Activated naive CD4-positive, alpha-beta T cell treated with anti-CD3 and anti-CD28 coated beads, Interleukin-2, amount 10 ng/mL, durations not matched to agents 7 days and 5 days (primary cell): Measurements from ENCODE around the gene GALNT2.

Source experiments
- CTCF ChIA-PET: fragments of 350-600 bp; sonication (Branson Sonifier 250); formaldehyde crosslinking; loops from one replicate; lab custom pipeline; 2021; ENCODE audit warnings: antibody characterized with exemption; lab: Charles Lee
- DNase-seq: peaks from one replicate; pipeline ENCODE4 v3.0.0-alpha.2; 2020
- H3K27ac Mint-ChIP-seq: one replicate; pipeline ENCODE4 v1.8.0; 2021; ENCODE audit warnings: mild to moderate bottlenecking, moderate library complexity, mixed read lengths
- H3K27me3 Mint-ChIP-seq: one replicate; pipeline ENCODE4 v1.8.0; 2021; ENCODE audit warnings: mild to moderate bottlenecking, mixed read lengths
- H3K36me3 Mint-ChIP-seq: one replicate; pipeline ENCODE4 v1.8.0; 2021; ENCODE audit warnings: mixed read lengths
- H3K4me1 Mint-ChIP-seq: one replicate; pipeline ENCODE4 v1.8.0; 2021; ENCODE audit warnings: mixed read lengths
- H3K4me3 Mint-ChIP-seq: one replicate; pipeline ENCODE4 v1.8.0; 2021; ENCODE audit warnings: mild to moderate bottlenecking, moderate library complexity, mixed read lengths
- H3K9me3 Mint-ChIP-seq: one replicate; pipeline ENCODE4 v1.8.0; 2021; ENCODE audit warnings: mixed read lengths

The GALNT2 gene

DNA sequence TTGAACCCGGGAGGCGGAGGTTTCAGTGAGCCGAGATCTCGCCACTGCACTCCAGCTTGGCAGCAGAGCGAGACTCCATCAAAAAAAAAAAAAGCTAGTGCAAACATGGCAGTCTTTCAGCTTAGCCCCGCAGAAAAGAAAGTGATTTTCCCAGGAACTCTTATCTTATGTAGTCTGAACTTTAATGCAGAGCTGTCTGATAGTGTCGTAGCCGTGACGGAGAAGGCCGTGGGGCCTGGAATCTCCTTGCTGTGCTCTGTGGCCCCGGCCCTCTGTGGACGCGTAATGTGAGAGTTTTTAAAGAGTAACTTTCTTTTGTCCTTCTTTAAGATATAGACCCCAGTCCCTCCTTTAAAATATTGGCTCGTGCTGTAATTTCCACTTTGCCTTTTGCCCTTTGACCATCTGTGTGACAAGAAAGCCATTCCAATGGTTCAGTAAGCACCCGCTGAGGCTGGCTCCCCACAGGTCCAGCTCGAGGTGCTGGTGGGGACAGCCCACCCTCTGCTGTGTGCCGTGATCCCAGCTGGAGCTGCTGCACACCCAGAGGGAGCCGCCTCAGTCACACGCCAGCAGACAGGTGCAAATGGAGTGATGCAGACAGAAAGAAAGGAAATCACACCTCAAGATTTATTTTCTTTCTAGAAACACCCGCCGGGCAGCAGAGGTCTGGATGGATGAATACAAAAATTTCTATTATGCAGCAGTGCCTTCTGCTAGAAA is 195.1 kb downstream of the GALNT2 start:
- no peak overlapping the region for H3K4me3 Mint-ChIP-seq
- H3K27me3 Mint-ChIP-seq, result no peaks in the 10 kb centered on the region
- DNase-seq, result no peak
- no peak overlapping the region for H3K27ac Mint-ChIP-seq
- peaks cover 24% of the 10 kb centered on the region for H3K36me3 Mint-ChIP-seq
- CTCF ChIA-PET, result interaction anchor here (0.6 kb wide), 1 partner anchor 12 kb away, joined by 4 read pairs; no protein-coding TSS in a partner anchor
- H3K4me1 Mint-ChIP-seq, result no peaks in the 10 kb centered on the region
- no peaks in the 10 kb centered on the region for H3K9me3 Mint-ChIP-seq

DNA sequence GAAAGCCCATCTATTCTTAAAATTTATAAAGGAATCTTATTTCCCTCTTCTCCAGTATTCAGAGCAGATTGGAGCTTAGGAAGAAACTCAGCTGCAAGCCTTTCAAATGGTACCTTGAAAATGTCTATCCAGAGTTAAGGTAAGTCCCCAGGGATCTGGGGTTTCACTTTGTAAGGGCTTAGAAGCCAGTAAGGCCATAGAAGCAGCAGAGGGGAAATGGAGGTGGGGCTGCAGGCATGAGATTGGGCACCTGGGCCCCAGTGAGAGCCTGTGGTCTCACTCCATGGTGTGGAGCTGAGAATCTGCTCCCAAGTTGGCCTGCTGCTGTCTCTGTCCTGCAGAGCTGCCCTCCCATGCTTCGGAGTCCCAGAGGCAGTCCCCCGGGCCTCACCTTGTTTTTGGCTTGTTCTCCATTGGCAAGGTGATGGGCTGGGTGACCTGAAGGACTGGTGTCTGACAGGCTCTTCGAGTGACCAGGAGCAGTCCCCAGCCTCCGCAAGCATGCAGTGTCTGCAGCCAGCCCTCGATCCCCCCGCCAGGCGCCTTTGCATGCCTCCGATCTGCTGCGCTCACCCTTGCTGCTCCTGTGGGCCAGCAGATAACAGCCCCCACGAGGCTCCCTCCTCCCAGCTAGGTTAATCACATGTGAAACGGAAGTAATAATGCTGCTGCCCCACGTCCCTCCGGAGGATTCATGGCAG is 196.0 kb downstream of the GALNT2 start:
- no peak for DNase-seq
- H3K4me1 Mint-ChIP-seq, result no peaks in the 10 kb centered on the region
- no peaks in the 10 kb centered on the region for H3K27me3 Mint-ChIP-seq
- no peak overlapping the region for H3K27ac Mint-ChIP-seq
- H3K9me3 Mint-ChIP-seq, result no peaks in the 10 kb centered on the region
- H3K4me3 Mint-ChIP-seq, result no peak overlapping the region
- peaks cover 22% of the 10 kb centered on the region for H3K36me3 Mint-ChIP-seq
- CTCF ChIA-PET, result no interaction called here

DNA sequence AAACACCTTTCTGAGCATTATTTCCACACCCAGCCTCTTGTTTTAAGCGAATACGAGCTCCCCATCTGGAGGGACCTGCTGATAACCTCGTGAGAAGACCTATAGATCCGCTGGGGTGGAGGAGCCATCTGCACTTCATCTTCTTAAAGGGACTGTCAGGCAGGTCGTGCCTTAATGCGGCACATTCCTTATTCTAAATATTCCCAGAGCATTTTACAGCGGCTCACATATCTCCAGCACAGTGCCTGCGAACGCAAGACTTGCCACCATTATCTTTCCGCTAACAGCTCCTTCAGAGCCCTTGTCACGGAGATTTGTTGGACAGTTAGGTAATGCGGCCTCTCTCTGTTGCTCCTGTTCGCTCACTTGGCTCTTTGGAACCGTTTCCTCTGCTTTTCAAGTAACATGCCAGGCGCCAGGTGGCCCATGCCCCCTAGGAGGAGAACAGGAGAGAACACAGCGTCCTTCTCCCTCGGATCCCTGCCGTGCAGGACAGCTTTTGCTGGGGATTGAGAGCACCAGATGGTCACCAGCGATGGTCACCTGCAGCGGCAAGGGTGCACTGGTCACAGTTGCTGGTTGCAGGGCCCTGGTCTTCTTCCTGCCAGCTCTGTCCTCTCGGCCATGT is 196.6 kb downstream of the GALNT2 start:
- Mint-ChIP-seq H3K4me1 (peaks cover 6% of the 10 kb centered on the region), H3K27me3 (no peaks in the 10 kb centered on the region), H3K36me3 (peaks cover 22% of the 10 kb centered on the region), H3K4me3 (no peak overlapping the region), H3K9me3 (no peaks in the 10 kb centered on the region), H3K27ac (no peak overlapping the region)
- CTCF ChIA-PET, result no interaction called here
- no peak for DNase-seq

GRCh38 chr1:230264342-230264741 is 197.3 kb downstream of the GALNT2 start:
- no peak overlapping the region for H3K4me3 Mint-ChIP-seq
- H3K36me3 Mint-ChIP-seq, result peaks cover 18% of the 10 kb centered on the region
- no peak for DNase-seq

DNA sequence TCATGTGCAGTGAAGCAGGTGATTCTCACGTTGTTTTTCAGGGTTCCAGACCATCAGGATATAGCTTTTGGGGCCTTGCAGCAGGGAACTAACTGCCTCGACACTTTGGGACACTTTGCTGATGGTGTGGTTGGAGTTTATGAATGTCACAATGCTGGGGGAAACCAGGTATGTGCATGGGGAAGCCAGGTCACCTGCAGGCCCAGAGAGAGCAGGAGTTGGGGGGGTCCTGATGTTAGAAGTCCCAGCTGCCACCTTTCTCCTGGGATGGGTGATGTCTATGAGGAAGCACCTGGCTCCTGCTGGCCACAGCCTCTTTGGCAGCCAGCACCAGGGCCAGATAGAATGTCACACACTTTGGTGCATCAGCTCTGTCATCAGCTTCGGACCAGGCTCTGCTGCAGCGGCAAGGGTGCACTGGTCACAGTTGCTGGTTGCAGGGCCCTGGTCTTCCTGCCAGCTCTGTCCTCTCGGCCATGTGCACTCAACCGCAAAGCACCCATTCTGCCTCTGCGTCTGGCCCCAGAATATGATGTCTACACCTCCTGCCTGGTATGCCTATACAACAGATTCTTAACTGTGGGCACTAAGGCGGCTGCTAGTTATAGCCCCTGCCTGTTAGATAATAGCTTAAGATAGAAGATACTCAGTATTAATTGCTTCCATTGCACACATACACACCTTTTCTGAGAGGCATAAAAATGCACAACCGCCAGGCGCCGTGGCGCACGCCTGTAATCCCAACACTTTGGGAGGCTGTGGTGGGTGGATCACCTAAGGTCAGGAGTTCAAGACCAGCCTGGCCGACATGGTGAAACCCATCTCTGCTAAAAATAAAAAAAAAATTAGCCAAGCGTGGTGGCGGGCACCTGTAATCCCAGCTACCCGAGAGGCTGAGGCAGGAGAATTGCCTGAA is 198.4 kb downstream of the GALNT2 start:
- peaks cover 16% of the 10 kb centered on the region for H3K36me3 Mint-ChIP-seq
- no peaks in the 10 kb centered on the region for H3K9me3 Mint-ChIP-seq
- H3K27ac Mint-ChIP-seq, result no peak overlapping the region
- no peak overlapping the region for H3K4me3 Mint-ChIP-seq
- no peak for DNase-seq
- CTCF ChIA-PET, result no interaction called here
- H3K4me1 Mint-ChIP-seq, result peaks cover 18% of the 10 kb centered on the region
- no peaks in the 10 kb centered on the region for H3K27me3 Mint-ChIP-seq

More at GRCh38 chr1:230264342-230264741, 197.3 kb downstream of the GALNT2 start:
- CTCF ChIA-PET, result no interaction called here
- Mint-ChIP-seq H3K27ac (no peak overlapping the region), H3K27me3 (no peaks in the 10 kb centered on the region), H3K9me3 (no peaks in the 10 kb centered on the region), H3K4me1 (peaks cover 10% of the 10 kb centered on the region)

DNA sequence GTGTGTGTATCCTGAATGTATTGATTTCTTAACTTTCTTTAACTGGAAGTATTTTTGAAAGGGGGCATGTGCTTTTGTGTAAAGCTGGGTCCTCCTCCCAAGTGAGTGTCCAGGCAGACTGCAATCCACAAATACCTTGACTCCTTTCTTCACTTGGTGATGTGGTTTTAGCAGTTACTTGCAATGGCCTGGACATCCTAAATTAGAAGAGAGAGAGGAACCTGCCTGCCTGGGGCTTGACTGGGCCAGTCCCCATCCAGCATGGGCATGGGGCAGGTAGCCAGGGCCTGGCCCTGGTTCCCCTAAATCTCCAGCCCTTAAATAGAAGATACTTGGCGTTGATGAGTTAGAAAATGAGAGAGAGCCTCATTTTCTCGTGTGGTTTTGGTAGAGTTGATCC is 199.4 kb downstream of the GALNT2 start:
- Mint-ChIP-seq H3K36me3 (peaks cover 16% of the 10 kb centered on the region), H3K4me1 (peaks cover 28% of the 10 kb centered on the region), H3K9me3 (no peaks in the 10 kb centered on the region), H3K27ac (no peak overlapping the region), H3K4me3 (no peak overlapping the region), H3K27me3 (no peaks in the 10 kb centered on the region)
- CTCF ChIA-PET, result no interaction called here
- DNase-seq, result no peak

GRCh38 chr1:230267338-230268065 is 200.5 kb downstream of the GALNT2 start:
- Mint-ChIP-seq H3K4me1 (peaks cover 34% of the 10 kb centered on the region), H3K4me3 (no peak overlapping the region), H3K27me3 (no peaks in the 10 kb centered on the region), H3K27ac (no peak overlapping the region), H3K9me3 (no peaks in the 10 kb centered on the region), H3K36me3 (peaks cover 15% of the 10 kb centered on the region)
- CTCF ChIA-PET, result no interaction called here
- peak; percentile 13 for DNase-seq

DNA sequence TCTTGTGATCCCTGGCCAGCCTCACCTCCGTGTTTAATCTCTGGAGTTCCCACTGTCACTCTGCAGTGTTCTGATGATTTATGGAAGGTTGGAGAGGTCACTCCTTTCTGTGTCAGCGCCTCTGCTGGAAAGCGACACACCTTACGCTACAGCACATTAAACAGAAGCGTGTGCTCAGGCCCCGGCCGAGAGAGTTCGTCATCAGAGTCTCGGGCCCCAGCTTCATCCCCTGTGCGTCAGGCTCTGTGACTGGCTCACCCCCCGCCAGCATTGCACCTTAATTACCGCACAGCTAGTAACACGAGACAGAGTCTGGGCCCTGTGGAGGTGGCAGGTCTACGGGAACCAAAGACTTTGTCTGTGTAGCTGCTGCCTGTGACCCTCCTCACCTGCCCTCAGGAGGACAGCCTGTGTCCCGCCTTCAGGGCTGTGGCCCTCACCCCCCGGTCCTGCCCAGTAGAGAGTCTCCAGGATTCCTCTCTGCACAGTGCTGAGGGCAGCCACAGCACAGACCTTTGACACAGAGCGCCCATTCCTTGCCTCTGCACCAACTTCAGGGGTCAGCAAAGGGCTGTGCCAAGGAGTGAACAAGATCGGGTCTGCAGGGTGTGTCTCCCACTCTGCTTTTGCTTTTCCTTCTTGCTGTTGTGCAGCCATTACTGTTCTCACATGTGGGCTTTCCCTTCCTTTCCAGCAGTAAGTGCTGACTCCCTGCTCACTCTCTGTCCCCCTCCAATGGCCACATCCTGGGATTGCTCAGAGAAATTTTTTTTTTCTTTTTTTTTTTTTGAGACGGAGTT is 201.5 kb downstream of the GALNT2 start:
- Mint-ChIP-seq H3K27ac (peak overlapping the region; percentile 80), H3K9me3 (no peaks in the 10 kb centered on the region), H3K4me1 (peaks cover 45% of the 10 kb centered on the region), H3K27me3 (no peaks in the 10 kb centered on the region), H3K4me3 (no peak overlapping the region), H3K36me3 (peaks cover 11% of the 10 kb centered on the region)
- CTCF ChIA-PET, result no interaction called here
- DNase-seq, result peak; percentile 28

DNA sequence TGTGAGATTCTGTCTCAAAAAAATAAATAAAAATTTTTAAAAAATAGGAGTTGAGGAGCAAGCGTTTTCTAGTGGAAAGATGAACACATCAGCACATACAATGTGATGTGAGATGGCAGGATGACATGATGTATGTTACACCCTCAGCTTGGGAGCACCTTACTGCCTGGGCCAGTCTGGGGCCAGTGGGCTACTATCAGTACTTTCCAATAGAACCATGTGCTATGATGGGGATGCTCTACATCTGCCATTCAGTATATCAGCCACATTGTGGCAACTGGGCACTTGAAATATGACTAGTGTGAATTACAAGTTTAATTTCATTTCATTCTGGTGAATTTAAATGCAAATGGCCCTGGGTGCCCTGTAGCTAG is 203.1 kb downstream of the GALNT2 start:
- no peak overlapping the region for H3K4me3 Mint-ChIP-seq

DNA sequence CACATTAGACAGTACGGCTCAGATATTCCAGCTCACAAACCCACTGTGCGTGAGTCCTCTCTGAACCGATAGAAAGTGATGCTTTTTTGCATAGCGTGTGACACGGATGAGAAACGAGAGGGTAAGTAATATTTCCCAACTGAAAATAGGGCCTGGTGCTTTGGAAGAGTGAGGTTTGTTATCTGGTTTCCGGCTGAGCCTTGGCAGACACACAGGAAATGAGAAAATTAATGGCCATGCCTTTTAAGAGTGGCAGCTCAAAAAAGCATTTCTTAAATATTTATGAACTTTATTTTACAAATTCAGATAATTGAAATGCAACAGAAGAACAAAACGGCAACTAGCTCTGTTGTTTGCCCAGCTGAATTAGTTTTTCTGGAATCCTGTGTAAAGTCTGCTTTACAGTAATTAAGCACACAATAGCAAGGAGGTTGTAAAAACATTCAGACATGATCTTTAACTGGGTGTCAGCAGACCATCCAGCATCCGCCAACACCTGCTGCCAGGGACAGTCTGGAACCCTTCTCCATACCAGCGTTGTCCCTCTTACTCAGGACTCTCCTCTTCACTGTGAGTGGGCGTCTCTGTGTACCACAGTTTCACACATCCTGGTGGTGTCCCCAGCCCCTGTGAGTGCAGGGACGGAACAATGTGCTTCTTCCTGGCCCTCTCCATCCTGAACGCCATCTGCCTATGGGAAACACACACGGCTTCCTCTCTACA is 203.7 kb downstream of the GALNT2 start:
- H3K4me3 Mint-ChIP-seq, result no peak overlapping the region
- H3K36me3 Mint-ChIP-seq, result peaks cover 3% of the 10 kb centered on the region
- H3K9me3 Mint-ChIP-seq, result no peaks in the 10 kb centered on the region
- H3K27me3 Mint-ChIP-seq, result no peaks in the 10 kb centered on the region
- CTCF ChIA-PET, result interaction anchor here (1.2 to 1.4 kb wide), 2 partner anchors 43 to 105 kb away, joined by 3 to 4 read pairs; no protein-coding TSS in a partner anchor
- DNase-seq, result peak; percentile 25
- H3K4me1 Mint-ChIP-seq, result peaks cover 56% of the 10 kb centered on the region
- H3K27ac Mint-ChIP-seq, result peak overlapping the region; percentile 85

More for the DNA sequence above, 203.1 kb downstream of the GALNT2 start:
- Mint-ChIP-seq H3K27me3 (no peaks in the 10 kb centered on the region), H3K4me1 (peaks cover 56% of the 10 kb centered on the region), H3K27ac (peak overlapping the region; percentile 85), H3K36me3 (peaks cover 3% of the 10 kb centered on the region), H3K9me3 (no peaks in the 10 kb centered on the region)
- DNase-seq, result no peak
- CTCF ChIA-PET, result interaction anchor here (0.7 to 1.4 kb wide), 5 partner anchors 29 to 160 kb away, joined by 3 to 6 read pairs (median 3); no protein-coding TSS in a partner anchor

- CTCF ChIA-PET, result interaction anchor here (1.2 kb wide), 1 partner anchor 106 kb away, joined by 3 read pairs; no protein-coding TSS in a partner anchor
- H3K36me3 Mint-ChIP-seq, result peaks cover 2% of the 10 kb centered on the region
- H3K27me3 Mint-ChIP-seq, result no peaks in the 10 kb centered on the region
- no peaks in the 10 kb centered on the region for H3K9me3 Mint-ChIP-seq
- peaks cover 59% of the 10 kb centered on the region for H3K4me1 Mint-ChIP-seq
- no peak overlapping the region for H3K4me3 Mint-ChIP-seq
- peak; percentile 20 for DNase-seq
- H3K27ac Mint-ChIP-seq, result peak overlapping the region; percentile 49
Measured at GRCh38 chr1:230271300-230272035, 204.4 kb downstream of the GALNT2 start.
